Astrocyte (in vitro differentiated cells and primary cell): Measurements from ENCODE around the gene PLXNA3. TPM values are rescaled to one million over a fixed set of nuclear protein-coding genes. Genes with fewer than 3 reads are reported as not detected.

Source experiments
- DNase-seq: peaks from one replicate; pipeline ENCODE4 v3.0.0-alpha.2; 2010; ENCODE audit warnings: low read depth
- FAIRE-seq: peaks from 2 replicates; lab custom pipeline; 2011; peaks lifted over from hg19 to GRCh38; lab: Jason Lieb, UNC
- H2AFZ ChIP-seq: 2 replicates; pipeline ENCODE4 v1.6.0; 2012; ENCODE audit warnings: low read depth, low read length, inconsistent platforms
- H3K27ac ChIP-seq: 2 replicates; pipeline ENCODE4 v1.5.1; 2011; ENCODE audit warnings: low read depth, low read length, inconsistent platforms
- H3K27me3 ChIP-seq: 2 replicates; pipeline ENCODE4 v1.6.0; 2011; ENCODE audit warnings: low read length, inconsistent platforms; ENCODE audit not compliant: insufficient read depth
- H3K36me3 ChIP-seq: 2 replicates; pipeline ENCODE4 v1.5.1; 2011; ENCODE audit warnings: low read length, inconsistent platforms; ENCODE audit not compliant: insufficient read depth
- H3K4me1 ChIP-seq: 2 replicates; pipeline ENCODE4 v1.5.1; 2011; ENCODE audit warnings: low read length, inconsistent platforms; ENCODE audit not compliant: insufficient read depth
- H3K4me2 ChIP-seq: 2 replicates; pipeline ENCODE4 v1.6.0; 2012; ENCODE audit warnings: low read length, inconsistent platforms
- H3K4me3 ChIP-seq: 2 replicates; pipeline ENCODE4 v1.5.1; 2011; ENCODE audit warnings: low read depth, mild to moderate bottlenecking, low read length, inconsistent platforms; ENCODE audit not compliant: insufficient read depth
- H3K79me2 ChIP-seq: 2 replicates; pipeline ENCODE4 v1.6.0; 2012; ENCODE audit warnings: mild to moderate bottlenecking, low read length, inconsistent platforms; ENCODE audit not compliant: insufficient read depth
- H3K9ac ChIP-seq: 2 replicates; pipeline ENCODE4 v1.6.0; 2012; ENCODE audit warnings: mild to moderate bottlenecking, low read length, inconsistent platforms
- H3K9me3 ChIP-seq: 2 replicates; pipeline ENCODE4 v1.5.1; 2012; ENCODE audit warnings: low read depth, mild to moderate bottlenecking, low read length, inconsistent platforms; ENCODE audit not compliant: insufficient read depth
- H4K20me1 ChIP-seq: 2 replicates; pipeline ENCODE4 v1.6.0; 2012; ENCODE audit warnings: low read length, inconsistent platforms; ENCODE audit not compliant: insufficient read depth
- H3K27ac Mint-ChIP-seq: one replicate; pipeline ENCODE4 v1.8.0; 2021; ENCODE audit warnings: mild to moderate bottlenecking, mixed read lengths; ENCODE audit not compliant: unreplicated experiment
- H3K27me3 Mint-ChIP-seq: one replicate; pipeline ENCODE4 v1.8.0; 2021; ENCODE audit warnings: low read depth, mixed read lengths; ENCODE audit not compliant: unreplicated experiment
- H3K36me3 Mint-ChIP-seq: one replicate; pipeline ENCODE4 v1.8.0; 2021; ENCODE audit warnings: low read depth, mixed read lengths; ENCODE audit not compliant: unreplicated experiment
- H3K4me1 Mint-ChIP-seq: one replicate; pipeline ENCODE4 v1.8.0; 2021; ENCODE audit warnings: low read depth, mixed read lengths; ENCODE audit not compliant: unreplicated experiment
- H3K4me3 Mint-ChIP-seq: one replicate; pipeline ENCODE4 v1.8.0; 2021; ENCODE audit warnings: mild to moderate bottlenecking, moderate library complexity, mixed read lengths; ENCODE audit not compliant: unreplicated experiment
- H3K9me3 Mint-ChIP-seq: one replicate; pipeline ENCODE4 v1.8.0; 2021; ENCODE audit warnings: mild to moderate bottlenecking, mixed read lengths; ENCODE audit not compliant: unreplicated experiment
- EZH2 ChIP-seq: IDR thresholded peaks from 2 replicates; pipeline ENCODE4 v1.6.1; 2012; ENCODE audit warnings: mild to moderate bottlenecking, low read length, inconsistent platforms; ENCODE audit not compliant: insufficient read depth
- total RNA-seq: library from RNA; stranded (reverse); gene quantifications from 2 replicates; pipeline ENCODE4 v1.2.1, GENCODE V29; 2021
- TF ChIP-seq, protein P1 (sequence below): IDR thresholded peaks from 2 replicates; pipeline ENCODE4 v1.5.1; 2011; ENCODE audit warnings: low read depth, mild to moderate bottlenecking, inconsistent platforms, low read length, moderate library complexity; ENCODE audit not compliant: insufficient read depth

The PLXNA3 gene
- total RNA-seq, 1 donor from 2014 or later = 117 TPM

DNA sequence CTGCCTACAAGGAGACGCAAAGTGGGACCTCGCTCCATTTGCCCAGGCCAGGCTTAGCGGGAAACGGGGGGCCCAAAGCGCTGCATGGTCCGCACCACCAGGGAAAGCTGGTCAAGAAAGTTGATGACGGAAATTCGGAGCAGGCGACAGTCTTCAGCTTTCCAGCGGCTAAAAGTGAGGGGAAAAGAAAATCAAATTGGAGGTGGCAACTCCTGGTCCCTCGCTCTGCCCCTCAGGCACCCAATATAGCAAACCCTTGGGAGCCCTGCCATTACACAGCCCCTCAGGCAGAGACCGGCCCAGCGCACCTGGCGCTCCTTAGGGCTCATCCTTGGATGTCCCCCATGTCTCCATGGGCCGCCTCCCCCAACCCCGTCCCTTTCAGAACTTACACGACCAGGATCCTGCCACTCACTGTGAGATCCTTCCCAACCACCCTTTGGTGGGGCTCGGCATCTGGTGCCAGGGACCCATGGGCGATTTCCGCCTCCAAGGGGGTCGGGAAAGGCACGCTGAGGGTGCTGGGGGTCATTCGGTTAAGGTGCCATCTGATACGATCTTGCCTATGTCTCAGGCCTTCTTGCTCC lies 19.9 kb downstream of the PLXNA3 start:
- H3K4me1 Mint-ChIP-seq = no peaks in the 10 kb centered on the region
- H3K4me3 ChIP-seq = peak overlapping the region; percentile 50
- DNase-seq = no peak
- no peak for FAIRE-seq
- no peak overlapping the region for H2AFZ ChIP-seq
- peak overlapping the region; percentile 64 for H3K9ac ChIP-seq
- no peaks in the 10 kb centered on the region for H3K27me3 ChIP-seq
- peak overlapping the region; percentile 89 for H3K4me2 ChIP-seq
- H3K36me3 Mint-ChIP-seq = peaks cover 4% of the 10 kb centered on the region
- H3K36me3 ChIP-seq = no peaks in the 10 kb centered on the region
- H3K27me3 Mint-ChIP-seq = no peaks in the 10 kb centered on the region
- H4K20me1 ChIP-seq = peaks cover 3% of the 10 kb centered on the region
- no peaks in the 10 kb centered on the region for H3K4me1 ChIP-seq
- H3K27ac Mint-ChIP-seq = peak overlapping the region; percentile 77
- H3K9me3 ChIP-seq = no peaks in the 10 kb centered on the region
- H3K4me3 Mint-ChIP-seq = peak overlapping the region; percentile 83
- TF ChIP-seq EZH2 = no peak
- TF ChIP-seq, protein P1, sequence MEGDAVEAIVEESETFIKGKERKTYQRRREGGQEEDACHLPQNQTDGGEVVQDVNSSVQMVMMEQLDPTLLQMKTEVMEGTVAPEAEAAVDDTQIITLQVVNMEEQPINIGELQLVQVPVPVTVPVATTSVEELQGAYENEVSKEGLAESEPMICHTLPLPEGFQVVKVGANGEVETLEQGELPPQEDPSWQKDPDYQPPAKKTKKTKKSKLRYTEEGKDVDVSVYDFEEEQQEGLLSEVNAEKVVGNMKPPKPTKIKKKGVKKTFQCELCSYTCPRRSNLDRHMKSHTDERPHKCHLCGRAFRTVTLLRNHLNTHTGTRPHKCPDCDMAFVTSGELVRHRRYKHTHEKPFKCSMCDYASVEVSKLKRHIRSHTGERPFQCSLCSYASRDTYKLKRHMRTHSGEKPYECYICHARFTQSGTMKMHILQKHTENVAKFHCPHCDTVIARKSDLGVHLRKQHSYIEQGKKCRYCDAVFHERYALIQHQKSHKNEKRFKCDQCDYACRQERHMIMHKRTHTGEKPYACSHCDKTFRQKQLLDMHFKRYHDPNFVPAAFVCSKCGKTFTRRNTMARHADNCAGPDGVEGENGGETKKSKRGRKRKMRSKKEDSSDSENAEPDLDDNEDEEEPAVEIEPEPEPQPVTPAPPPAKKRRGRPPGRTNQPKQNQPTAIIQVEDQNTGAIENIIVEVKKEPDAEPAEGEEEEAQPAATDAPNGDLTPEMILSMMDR = no peak
- peak overlapping the region; percentile 33 for H3K27ac ChIP-seq
- H3K79me2 ChIP-seq = no peaks in the 10 kb centered on the region
- H3K9me3 Mint-ChIP-seq = no peaks in the 10 kb centered on the region

DNA sequence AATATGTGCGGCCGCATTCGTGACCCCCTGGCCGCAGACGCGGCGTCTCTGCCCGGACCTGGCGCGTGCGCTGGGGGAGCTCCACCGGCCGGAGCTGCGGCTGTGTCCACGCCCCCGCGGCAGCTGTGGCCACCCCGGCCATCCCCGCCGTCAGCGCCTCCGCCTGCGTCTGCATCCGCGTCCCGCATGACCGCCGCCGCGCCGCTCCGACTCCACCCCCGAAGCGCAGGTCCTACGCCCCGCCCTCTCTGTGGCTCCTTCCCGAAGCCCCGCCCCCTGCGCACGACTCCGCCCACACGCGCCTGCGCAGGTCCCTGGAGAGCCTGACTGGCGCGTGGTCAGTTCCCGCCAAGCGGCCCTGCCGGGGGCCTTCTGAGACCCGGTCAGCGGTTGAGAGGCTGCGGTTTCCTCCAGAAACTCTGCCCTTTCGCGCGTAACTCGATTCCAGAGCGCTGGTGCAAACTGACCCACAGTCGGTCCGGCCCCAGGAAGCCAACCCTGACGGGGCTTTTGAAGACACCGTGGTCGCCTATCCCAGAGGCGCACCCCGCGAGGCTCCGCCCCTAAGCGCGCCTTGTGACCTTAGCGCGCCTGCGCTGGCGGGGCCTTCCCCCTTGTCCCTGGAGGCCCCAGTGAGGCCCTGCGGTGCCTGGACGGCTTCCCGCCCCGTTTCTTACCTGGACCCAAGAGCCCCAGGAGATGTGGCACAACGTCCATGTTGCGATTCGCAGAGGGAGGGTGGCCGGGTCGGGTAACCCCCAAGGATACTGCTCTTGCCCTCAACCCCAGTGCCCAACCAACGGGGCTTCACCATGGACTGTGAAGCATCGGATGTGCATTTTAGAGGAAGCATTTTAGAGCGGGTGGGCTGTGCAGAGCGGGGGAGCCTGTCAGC lies 20.9 kb downstream of the PLXNA3 start, which contains the start of gene LAGE3:
TSS of gene LAGE3 (minus strand) at position 554 of the 895 bp plus-strand sequence. CDS start at position 188, 366 bp downstream.
- Mint-ChIP-seq H3K9me3 (no peaks in the 10 kb centered on the region), H3K4me1 (no peaks in the 10 kb centered on the region), H3K36me3 (peaks cover 4% of the 10 kb centered on the region), H3K4me3 (peak within 1 kb of the TSS; percentile 83), H3K27ac (peak within 1 kb of the TSS; percentile 53), H3K27me3 (no peaks in the 10 kb centered on the region)
- Histone ChIP-seq H3K4me2 (peak within 1 kb of the TSS; percentile 89), H3K9ac (peak within 1 kb of the TSS; percentile 64), H3K4me3 (peak within 1 kb of the TSS; percentile 50), H2AFZ (peak within 1 kb of the TSS; percentile 71), H3K36me3 (no peaks in the 10 kb centered on the region), H3K79me2 (no peaks in the 10 kb centered on the region), H3K9me3 (no peaks in the 10 kb centered on the region), H3K27ac (peak within 1 kb of the TSS; percentile 33), H3K27me3 (no peaks in the 10 kb centered on the region), H3K4me1 (no peaks in the 10 kb centered on the region), H4K20me1 (no peaks in the 10 kb centered on the region)
- no peak for TF ChIP-seq EZH2
- TF ChIP-seq, protein P1 = no peak
- FAIRE-seq (no peak), DNase-seq (peak; percentile 67)
